Stimulated activated effector memory CD8-positive, alpha-beta T cell treated with anti-CD3 and anti-CD28 coated beads, Interleukin-12 subunit alpha, Interleukin-12 subunit beta, amount 100 ng/mL, for 72 hours (primary cell): ENCODE results near the gene TGFBR1.

Source experiments
- ATAC-seq: fragments of 150-1000 bp; cut with Tn5 transposase; 2 replicates; pipeline ENCODE4 v1.10.0; 2021
- DNase-seq, 2 donors: peaks; one replicate each; pipeline ENCODE4 v3.0.0; 2021 to 2022; ENCODE audit warnings: low spot score in 2 of 2
- H3K27ac Mint-ChIP-seq: one replicate; pipeline ENCODE4 v1.8.0; 2022; ENCODE audit warnings: mild to moderate bottlenecking, mixed read lengths
- H3K36me3 Mint-ChIP-seq: one replicate; pipeline ENCODE4 v1.8.0; 2022; ENCODE audit warnings: mild to moderate bottlenecking, mixed read lengths
- H3K4me1 Mint-ChIP-seq: one replicate; pipeline ENCODE4 v1.8.0; 2022; ENCODE audit warnings: mixed read lengths
- H3K4me3 Mint-ChIP-seq: one replicate; pipeline ENCODE4 v1.8.0; 2022; ENCODE audit warnings: mild to moderate bottlenecking, mixed read lengths
- H3K9me3 Mint-ChIP-seq: one replicate; pipeline ENCODE4 v1.8.0; 2022; ENCODE audit warnings: mixed read lengths

TGFBR1 gene

GRCh38 chr9:99108131-99108530, 3.2 kb downstream of the TGFBR1 start:
- peak overlapping the region; percentile 83 for H3K27ac Mint-ChIP-seq
- ATAC-seq: no peak
- H3K36me3 Mint-ChIP-seq: peaks cover 12% of the 10 kb centered on the region
- H3K4me1 Mint-ChIP-seq: peaks cover 83% of the 10 kb centered on the region
- H3K4me3 Mint-ChIP-seq: peak overlapping the region; percentile 88
- no peaks in the 10 kb centered on the region for H3K9me3 Mint-ChIP-seq
- no peak for DNase-seq

GRCh38 chr9:99109522-99109921, 4.6 kb downstream of the TGFBR1 start:
- Mint-ChIP-seq H3K27ac (peak overlapping the region; percentile 83), H3K4me1 (peaks cover 81% of the 10 kb centered on the region), H3K36me3 (peaks cover 8% of the 10 kb centered on the region), H3K4me3 (peak overlapping the region; percentile 88), H3K9me3 (no peaks in the 10 kb centered on the region)
- no peak for DNase-seq
- no peak for ATAC-seq

- DNase-seq (no peak), ATAC-seq (peak; percentile 45)
- H3K36me3 Mint-ChIP-seq: peaks cover 6% of the 10 kb centered on the region
- H3K27ac Mint-ChIP-seq: peak overlapping the region; percentile 69
- H3K9me3 Mint-ChIP-seq: no peaks in the 10 kb centered on the region
- H3K4me1 Mint-ChIP-seq: peaks cover 64% of the 10 kb centered on the region
- H3K4me3 Mint-ChIP-seq: peak overlapping the region; percentile 33
These were observed 8.0 kb downstream of the TGFBR1 start for GRCh38 chr9:99112750-99113413.

GRCh38 chr9:99113414-99114048, 8.6 kb downstream of the TGFBR1 start:
- peak overlapping the region; percentile 33 for H3K4me3 Mint-ChIP-seq
- peak overlapping the region; percentile 69 for H3K27ac Mint-ChIP-seq
- no peaks in the 10 kb centered on the region for H3K9me3 Mint-ChIP-seq
- DNase-seq (no peak), ATAC-seq (no peak)
- peaks cover 58% of the 10 kb centered on the region for H3K4me1 Mint-ChIP-seq
- H3K36me3 Mint-ChIP-seq: no peaks in the 10 kb centered on the region

GRCh38 chr9:99114049-99114440, 9.1 kb downstream of the TGFBR1 start:
- no peak for DNase-seq
- no peaks in the 10 kb centered on the region for H3K9me3 Mint-ChIP-seq
- H3K4me3 Mint-ChIP-seq: no peak overlapping the region
- H3K27ac Mint-ChIP-seq: no peak overlapping the region
- ATAC-seq: no peak
- peaks cover 58% of the 10 kb centered on the region for H3K4me1 Mint-ChIP-seq
- H3K36me3 Mint-ChIP-seq: no peaks in the 10 kb centered on the region

- H3K4me3 Mint-ChIP-seq: no peak overlapping the region
These were observed 10.1 kb downstream of the TGFBR1 start for GRCh38 chr9:99114846-99115500.

GRCh38 chr9:99116003-99116411, 11.1 kb downstream of the TGFBR1 start:
- no peak overlapping the region for H3K27ac Mint-ChIP-seq
- peaks cover 56% of the 10 kb centered on the region for H3K4me1 Mint-ChIP-seq
- no peak for DNase-seq
- H3K36me3 Mint-ChIP-seq: no peaks in the 10 kb centered on the region
- H3K4me3 Mint-ChIP-seq: no peak overlapping the region
- no peaks in the 10 kb centered on the region for H3K9me3 Mint-ChIP-seq
- ATAC-seq: no peak

More at GRCh38 chr9:99114846-99115500, 10.1 kb downstream of the TGFBR1 start:
- no peak overlapping the region for H3K27ac Mint-ChIP-seq
- DNase-seq: no peak
- no peaks in the 10 kb centered on the region for H3K9me3 Mint-ChIP-seq
- ATAC-seq: no peak
- H3K36me3 Mint-ChIP-seq: no peaks in the 10 kb centered on the region
- peaks cover 54% of the 10 kb centered on the region for H3K4me1 Mint-ChIP-seq

GRCh38 chr9:99118782-99119466, 14.0 kb downstream of the TGFBR1 start:
- H3K27ac Mint-ChIP-seq: peak overlapping the region; percentile 23
- ATAC-seq (peak; percentile 100), DNase-seq (peak; percentile 29 to 69)
- H3K9me3 Mint-ChIP-seq: no peaks in the 10 kb centered on the region
- H3K4me3 Mint-ChIP-seq: peak overlapping the region; percentile 59
- H3K4me1 Mint-ChIP-seq: peaks cover 54% of the 10 kb centered on the region
- H3K36me3 Mint-ChIP-seq: no peaks in the 10 kb centered on the region

- Mint-ChIP-seq H3K4me3 (no peak overlapping the region), H3K9me3 (no peaks in the 10 kb centered on the region), H3K36me3 (peaks cover 6% of the 10 kb centered on the region), H3K27ac (no peak overlapping the region), H3K4me1 (peaks cover 50% of the 10 kb centered on the region)
- DNase-seq (no peak), ATAC-seq (no peak)
These were observed 15.2 kb downstream of the TGFBR1 start for GRCh38 chr9:99119976-99120655.

- Mint-ChIP-seq H3K9me3 (no peaks in the 10 kb centered on the region), H3K4me3 (no peak overlapping the region), H3K36me3 (peaks cover 6% of the 10 kb centered on the region), H3K4me1 (peaks cover 65% of the 10 kb centered on the region), H3K27ac (peak overlapping the region; percentile 3)
- no peak for DNase-seq
- no peak for ATAC-seq
These were observed 16.7 kb downstream of the TGFBR1 start for GRCh38 chr9:99121604-99122003.

- ATAC-seq (no peak), DNase-seq (no peak)
- Mint-ChIP-seq H3K27ac (no peak overlapping the region), H3K4me3 (no peak overlapping the region), H3K4me1 (peaks cover 77% of the 10 kb centered on the region), H3K36me3 (peaks cover 16% of the 10 kb centered on the region), H3K9me3 (no peaks in the 10 kb centered on the region)
These were observed 19.8 kb downstream of the TGFBR1 start for GRCh38 chr9:99124534-99125255.

GRCh38 chr9:99125446-99125845, 20.5 kb downstream of the TGFBR1 start:
- ATAC-seq: no peak
- H3K9me3 Mint-ChIP-seq: no peaks in the 10 kb centered on the region
- H3K36me3 Mint-ChIP-seq: peaks cover 24% of the 10 kb centered on the region
- peaks cover 80% of the 10 kb centered on the region for H3K4me1 Mint-ChIP-seq
- no peak for DNase-seq
- H3K27ac Mint-ChIP-seq: peak overlapping the region; percentile 29
- no peak overlapping the region for H3K4me3 Mint-ChIP-seq

GRCh38 chr9:99126312-99126711, 21.4 kb downstream of the TGFBR1 start:
- Mint-ChIP-seq H3K4me1 (peaks cover 80% of the 10 kb centered on the region), H3K27ac (peak overlapping the region; percentile 29), H3K4me3 (no peak overlapping the region), H3K36me3 (peaks cover 32% of the 10 kb centered on the region), H3K9me3 (no peaks in the 10 kb centered on the region)
- no peak for DNase-seq
- ATAC-seq: peak; percentile 43

- no peak for DNase-seq
- Mint-ChIP-seq H3K36me3 (peaks cover 45% of the 10 kb centered on the region), H3K4me3 (peak overlapping the region; percentile 9), H3K4me1 (peaks cover 81% of the 10 kb centered on the region), H3K27ac (peak overlapping the region; percentile 24), H3K9me3 (no peaks in the 10 kb centered on the region)
- peak; percentile 91 for ATAC-seq
These were observed 22.6 kb downstream of the TGFBR1 start for GRCh38 chr9:99127356-99128132.
